ENCODE measurements around the gene ZNF573. TPM values are rescaled to one million over a fixed set of nuclear protein-coding genes. Genes with fewer than 3 reads are reported as not detected.

ZNF573 gene
- total and polyA plus RNA-seq, 4 donors = 0.42 to 5.0 (median 4.2) TPM

- TF ChIP-seq NR2F2 (IDR thresholded peaks at IDR 0.05) (no peak), HNF4A (conservative IDR thresholded peaks at IDR 0.05) (no peak), JUND (IDR thresholded peaks at IDR 0.05) (no peak), SP1 (IDR thresholded peaks at IDR 0.05) (no peak), YY1 (IDR thresholded peaks at IDR 0.05) (no peak), EGR1 (IDR thresholded peaks at IDR 0.05; ENCODE audit: low read depth in 2 of 2) (no peak), FOXA2 (IDR thresholded peaks at IDR 0.05) (no peak)
- TF ChIP-seq, protein P1, sequence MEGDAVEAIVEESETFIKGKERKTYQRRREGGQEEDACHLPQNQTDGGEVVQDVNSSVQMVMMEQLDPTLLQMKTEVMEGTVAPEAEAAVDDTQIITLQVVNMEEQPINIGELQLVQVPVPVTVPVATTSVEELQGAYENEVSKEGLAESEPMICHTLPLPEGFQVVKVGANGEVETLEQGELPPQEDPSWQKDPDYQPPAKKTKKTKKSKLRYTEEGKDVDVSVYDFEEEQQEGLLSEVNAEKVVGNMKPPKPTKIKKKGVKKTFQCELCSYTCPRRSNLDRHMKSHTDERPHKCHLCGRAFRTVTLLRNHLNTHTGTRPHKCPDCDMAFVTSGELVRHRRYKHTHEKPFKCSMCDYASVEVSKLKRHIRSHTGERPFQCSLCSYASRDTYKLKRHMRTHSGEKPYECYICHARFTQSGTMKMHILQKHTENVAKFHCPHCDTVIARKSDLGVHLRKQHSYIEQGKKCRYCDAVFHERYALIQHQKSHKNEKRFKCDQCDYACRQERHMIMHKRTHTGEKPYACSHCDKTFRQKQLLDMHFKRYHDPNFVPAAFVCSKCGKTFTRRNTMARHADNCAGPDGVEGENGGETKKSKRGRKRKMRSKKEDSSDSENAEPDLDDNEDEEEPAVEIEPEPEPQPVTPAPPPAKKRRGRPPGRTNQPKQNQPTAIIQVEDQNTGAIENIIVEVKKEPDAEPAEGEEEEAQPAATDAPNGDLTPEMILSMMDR (IDR thresholded peaks at IDR 0.05; ENCODE audit: low read depth, low read length, missing input control) = no peak
- TF ChIP-seq, protein P2, sequence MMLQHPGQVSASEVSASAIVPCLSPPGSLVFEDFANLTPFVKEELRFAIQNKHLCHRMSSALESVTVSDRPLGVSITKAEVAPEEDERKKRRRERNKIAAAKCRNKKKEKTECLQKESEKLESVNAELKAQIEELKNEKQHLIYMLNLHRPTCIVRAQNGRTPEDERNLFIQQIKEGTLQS (IDR thresholded peaks at IDR 0.05) = no peak
- H3K27me3 ChIP-seq (ENCODE audit: control insufficient read depth in 4 of 4, insufficient read depth in 4 of 4, low read length in 3 of 4) = no peaks in the 10 kb centered on the region
- H3K9me3 ChIP-seq (ENCODE audit: control insufficient read depth in 4 of 4, low read length in 3 of 4) = peaks cover 10 to 18% (median 14%) of the 10 kb centered on the region in 4 donors
- 65% methylated on average over 10 of the region's 10 CpGs for WGBS
- H3K4me3 ChIP-seq (ENCODE audit: low read depth in 1 of 3, low read length in 3 of 3) = peak overlapping the region in 1 of 3 donors; percentile 75
- no peak for DNase-seq (ENCODE audit: low spot score)
- no peaks in the 10 kb centered on the region for H3K4me1 ChIP-seq (ENCODE audit: control insufficient read depth in 4 of 4, insufficient read depth in 4 of 4, low read length in 3 of 4)
- no peaks in the 10 kb centered on the region for H3K36me3 ChIP-seq (ENCODE audit: control insufficient read depth in 4 of 4, insufficient read depth in 3 of 4, low read depth in 1 of 4, low read length in 3 of 4)
- no peak overlapping the region for H3K27ac ChIP-seq (ENCODE audit: low read depth in 1 of 2, low read length in 2 of 2)
- no peak overlapping the region for H3K9ac ChIP-seq (ENCODE audit: low read depth in 1 of 2, low read length in 2 of 2)
These were observed 61.1 kb downstream of the ZNF573 start for GRCh38 chr19:37718304-37718703.

GRCh38 chr19:37716140-37716539, 63.2 kb downstream of the ZNF573 start:
- Histone ChIP-seq H3K4me1 (ENCODE audit: control insufficient read depth in 4 of 4, insufficient read depth in 4 of 4, low read length in 3 of 4) (no peaks in the 10 kb centered on the region), H3K27me3 (ENCODE audit: control insufficient read depth in 4 of 4, insufficient read depth in 4 of 4, low read length in 3 of 4) (no peaks in the 10 kb centered on the region), H3K27ac (ENCODE audit: low read depth in 1 of 2, low read length in 2 of 2) (no peak overlapping the region), H3K9me3 (ENCODE audit: control insufficient read depth in 4 of 4, low read length in 3 of 4) (peaks cover 11 to 23% (median 19%) of the 10 kb centered on the region in 4 donors), H3K9ac (ENCODE audit: low read depth in 1 of 2, low read length in 2 of 2) (no peak overlapping the region), H3K4me3 (ENCODE audit: low read depth in 1 of 3, low read length in 3 of 3) (no peak overlapping the region), H3K36me3 (ENCODE audit: control insufficient read depth in 4 of 4, insufficient read depth in 3 of 4, low read depth in 1 of 4, low read length in 3 of 4) (peaks cover 0 to 2% (median 0%) of the 10 kb centered on the region in 4 donors)
- no peak for DNase-seq (ENCODE audit: low spot score)
- TF ChIP-seq NR2F2 (IDR thresholded peaks at IDR 0.05) (no peak), RAD21 (IDR thresholded peaks at IDR 0.05) (no peak), FOXA2 (IDR thresholded peaks at IDR 0.05) (no peak), JUND (IDR thresholded peaks at IDR 0.05) (no peak), RXRA (IDR thresholded peaks at IDR 0.05) (no peak), HNF4A (conservative IDR thresholded peaks at IDR 0.05) (no peak), GABPA (IDR thresholded peaks at IDR 0.05 in 1 of 2, conservative IDR thresholded peaks at IDR 0.05 in 1 of 2) (no peak), FOXA1 (IDR thresholded peaks at IDR 0.05) (no peak)
- TF ChIP-seq, protein P2 (IDR thresholded peaks at IDR 0.05) = no peak
- TF ChIP-seq, protein P1 (IDR thresholded peaks at IDR 0.05; ENCODE audit: low read depth, low read length, missing input control) = no peak
- 94% methylated on average over 2 of the region's 2 CpGs for WGBS
